H1 (cell line): ENCODE measurements around the gene GRID2. TPM values are rescaled to one million over a fixed set of nuclear protein-coding genes. Genes with fewer than 3 reads are reported as not detected.

ENCODE experiments used
- CBX8 ChIP-seq: fragments of 300-800, 300-1000 bp; sonication (generic); IDR thresholded peaks from 2 replicates; pipeline ENCODE4 v1.7.1; 2016; ENCODE audit warnings: low read depth, low read length, borderline replicate concordance
- EP300 ChIP-seq, 2 experiments: IDR thresholded peaks; 1 replicate in 1 of 2; 2 replicates in 1 of 2; pipeline ENCODE4 v1.6.1; 2011 to 2012; ENCODE audit warnings: low read depth in 2 of 2, low read length in 2 of 2, mild to moderate bottlenecking in 2 of 2, borderline replicate concordance in 1 of 2, inconsistent platforms in 1 of 2, moderate library complexity in 1 of 2
- GABPA ChIP-seq: IDR thresholded peaks from 2 replicates; pipeline ENCODE4 v1.6.1; 2011; ENCODE audit warnings: mild to moderate bottlenecking, low read length, moderate library complexity, borderline replicate concordance; ENCODE audit not compliant: insufficient read depth
- KDM1A ChIP-seq: fragments of 200-600, 300-600 bp; sonication (generic); IDR thresholded peaks from 2 replicates; pipeline ENCODE4 v1.7.1; 2016; ENCODE audit warnings: mild to moderate bottlenecking, low read length, borderline replicate concordance
- POLR2A ChIP-seq, 2 experiments: IDR thresholded peaks; 1 replicate in 1 of 2; 2 replicates in 1 of 2; pipeline ENCODE4 v1.6.1; 2011; ENCODE audit warnings: low read depth in 2 of 2, low read length in 2 of 2, mild to moderate bottlenecking in 2 of 2; ENCODE audit errors: control extremely low read depth in 1 of 2
- SAP30 ChIP-seq: fragments of 300-600 bp; sonication (generic); IDR thresholded peaks from 2 replicates; pipeline ENCODE4 v1.7.1; 2012; ENCODE audit warnings: low read length, moderate library complexity, mild to moderate bottlenecking, inconsistent platforms; ENCODE audit not compliant: insufficient read depth, insufficient replicate concordance
- TBP ChIP-seq: IDR thresholded peaks from 2 replicates; pipeline ENCODE4 v1.6.1; 2011; ENCODE audit warnings: low read depth, low read length, improper control_type of control experiment
- USF2 ChIP-seq: IDR thresholded peaks from 2 replicates; pipeline ENCODE4 v1.6.1; 2011; ENCODE audit warnings: low read length, improper control_type of control experiment
- polyA plus RNA-seq, 7 experiments: library from polyadenylated mRNA; depleted of rRNA in 3 of 7; stranded (reverse) in 5 of 7; unstranded in 2 of 7; fragments of >200 nt in 5 of 7; fragments of 200-250 nt in 2 of 7; gene quantifications; 1 replicate in 5 of 7; 2 replicates in 1 of 7; 4 replicates in 1 of 7; pipeline versions ENCODE4 v1.2.1 to v1.2.3, GENCODE V29; 2011 to 2013; ENCODE audit warnings: missing spikeins in 2 of 7, mixed read lengths in 2 of 7
- total RNA-seq: library from RNA; stranded (reverse); fragmentation: NEBNext Ultra II Directional; extraction: Animal tissue kit (Norgen Biotek cat#: 25700); gene quantifications from 2 replicates; pipeline ENCODE4 v1.2.1, GENCODE V29; 2021
- TF ChIP-seq, protein P1 (sequence below): fragments of 300-600 bp; sonication (generic); IDR thresholded peaks from 2 replicates; pipeline ENCODE4 v1.7.1; 2012; ENCODE audit warnings: low read length, moderate library complexity, mild to moderate bottlenecking, inconsistent platforms; ENCODE audit not compliant: insufficient replicate concordance
- TF ChIP-seq, protein P2 (sequence below): IDR thresholded peaks from 2 replicates; pipeline ENCODE4 v1.6.1; 2012; ENCODE audit warnings: inconsistent platforms

GRID2 gene
- total and polyA plus RNA-seq, 2 of the 8 experiments (the other 6 are each of a cell fraction or from before 2014, with no cell fraction given) = 31.1 to 81.9 TPM

DNA sequence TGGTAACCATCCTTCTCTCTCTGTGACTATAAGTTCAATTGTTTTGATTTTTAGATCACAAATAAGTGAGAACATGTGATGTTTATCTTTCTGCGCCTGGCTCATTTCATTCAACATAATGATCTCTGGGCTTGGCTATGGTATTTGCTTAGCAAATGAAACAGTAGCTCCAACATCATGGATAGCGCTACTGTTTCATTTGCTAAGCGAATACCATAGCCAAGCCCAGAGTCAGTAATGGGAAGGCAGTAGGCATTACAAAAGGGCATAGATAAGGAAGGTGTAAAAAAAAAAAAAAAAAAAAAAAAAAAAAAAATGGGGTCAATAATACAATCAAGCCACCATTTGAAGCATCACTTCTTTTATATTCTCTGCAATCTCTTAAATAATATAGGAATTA is 1055.8 kb downstream of the GRID2 start (continued):
- TF ChIP-seq, protein P1, sequence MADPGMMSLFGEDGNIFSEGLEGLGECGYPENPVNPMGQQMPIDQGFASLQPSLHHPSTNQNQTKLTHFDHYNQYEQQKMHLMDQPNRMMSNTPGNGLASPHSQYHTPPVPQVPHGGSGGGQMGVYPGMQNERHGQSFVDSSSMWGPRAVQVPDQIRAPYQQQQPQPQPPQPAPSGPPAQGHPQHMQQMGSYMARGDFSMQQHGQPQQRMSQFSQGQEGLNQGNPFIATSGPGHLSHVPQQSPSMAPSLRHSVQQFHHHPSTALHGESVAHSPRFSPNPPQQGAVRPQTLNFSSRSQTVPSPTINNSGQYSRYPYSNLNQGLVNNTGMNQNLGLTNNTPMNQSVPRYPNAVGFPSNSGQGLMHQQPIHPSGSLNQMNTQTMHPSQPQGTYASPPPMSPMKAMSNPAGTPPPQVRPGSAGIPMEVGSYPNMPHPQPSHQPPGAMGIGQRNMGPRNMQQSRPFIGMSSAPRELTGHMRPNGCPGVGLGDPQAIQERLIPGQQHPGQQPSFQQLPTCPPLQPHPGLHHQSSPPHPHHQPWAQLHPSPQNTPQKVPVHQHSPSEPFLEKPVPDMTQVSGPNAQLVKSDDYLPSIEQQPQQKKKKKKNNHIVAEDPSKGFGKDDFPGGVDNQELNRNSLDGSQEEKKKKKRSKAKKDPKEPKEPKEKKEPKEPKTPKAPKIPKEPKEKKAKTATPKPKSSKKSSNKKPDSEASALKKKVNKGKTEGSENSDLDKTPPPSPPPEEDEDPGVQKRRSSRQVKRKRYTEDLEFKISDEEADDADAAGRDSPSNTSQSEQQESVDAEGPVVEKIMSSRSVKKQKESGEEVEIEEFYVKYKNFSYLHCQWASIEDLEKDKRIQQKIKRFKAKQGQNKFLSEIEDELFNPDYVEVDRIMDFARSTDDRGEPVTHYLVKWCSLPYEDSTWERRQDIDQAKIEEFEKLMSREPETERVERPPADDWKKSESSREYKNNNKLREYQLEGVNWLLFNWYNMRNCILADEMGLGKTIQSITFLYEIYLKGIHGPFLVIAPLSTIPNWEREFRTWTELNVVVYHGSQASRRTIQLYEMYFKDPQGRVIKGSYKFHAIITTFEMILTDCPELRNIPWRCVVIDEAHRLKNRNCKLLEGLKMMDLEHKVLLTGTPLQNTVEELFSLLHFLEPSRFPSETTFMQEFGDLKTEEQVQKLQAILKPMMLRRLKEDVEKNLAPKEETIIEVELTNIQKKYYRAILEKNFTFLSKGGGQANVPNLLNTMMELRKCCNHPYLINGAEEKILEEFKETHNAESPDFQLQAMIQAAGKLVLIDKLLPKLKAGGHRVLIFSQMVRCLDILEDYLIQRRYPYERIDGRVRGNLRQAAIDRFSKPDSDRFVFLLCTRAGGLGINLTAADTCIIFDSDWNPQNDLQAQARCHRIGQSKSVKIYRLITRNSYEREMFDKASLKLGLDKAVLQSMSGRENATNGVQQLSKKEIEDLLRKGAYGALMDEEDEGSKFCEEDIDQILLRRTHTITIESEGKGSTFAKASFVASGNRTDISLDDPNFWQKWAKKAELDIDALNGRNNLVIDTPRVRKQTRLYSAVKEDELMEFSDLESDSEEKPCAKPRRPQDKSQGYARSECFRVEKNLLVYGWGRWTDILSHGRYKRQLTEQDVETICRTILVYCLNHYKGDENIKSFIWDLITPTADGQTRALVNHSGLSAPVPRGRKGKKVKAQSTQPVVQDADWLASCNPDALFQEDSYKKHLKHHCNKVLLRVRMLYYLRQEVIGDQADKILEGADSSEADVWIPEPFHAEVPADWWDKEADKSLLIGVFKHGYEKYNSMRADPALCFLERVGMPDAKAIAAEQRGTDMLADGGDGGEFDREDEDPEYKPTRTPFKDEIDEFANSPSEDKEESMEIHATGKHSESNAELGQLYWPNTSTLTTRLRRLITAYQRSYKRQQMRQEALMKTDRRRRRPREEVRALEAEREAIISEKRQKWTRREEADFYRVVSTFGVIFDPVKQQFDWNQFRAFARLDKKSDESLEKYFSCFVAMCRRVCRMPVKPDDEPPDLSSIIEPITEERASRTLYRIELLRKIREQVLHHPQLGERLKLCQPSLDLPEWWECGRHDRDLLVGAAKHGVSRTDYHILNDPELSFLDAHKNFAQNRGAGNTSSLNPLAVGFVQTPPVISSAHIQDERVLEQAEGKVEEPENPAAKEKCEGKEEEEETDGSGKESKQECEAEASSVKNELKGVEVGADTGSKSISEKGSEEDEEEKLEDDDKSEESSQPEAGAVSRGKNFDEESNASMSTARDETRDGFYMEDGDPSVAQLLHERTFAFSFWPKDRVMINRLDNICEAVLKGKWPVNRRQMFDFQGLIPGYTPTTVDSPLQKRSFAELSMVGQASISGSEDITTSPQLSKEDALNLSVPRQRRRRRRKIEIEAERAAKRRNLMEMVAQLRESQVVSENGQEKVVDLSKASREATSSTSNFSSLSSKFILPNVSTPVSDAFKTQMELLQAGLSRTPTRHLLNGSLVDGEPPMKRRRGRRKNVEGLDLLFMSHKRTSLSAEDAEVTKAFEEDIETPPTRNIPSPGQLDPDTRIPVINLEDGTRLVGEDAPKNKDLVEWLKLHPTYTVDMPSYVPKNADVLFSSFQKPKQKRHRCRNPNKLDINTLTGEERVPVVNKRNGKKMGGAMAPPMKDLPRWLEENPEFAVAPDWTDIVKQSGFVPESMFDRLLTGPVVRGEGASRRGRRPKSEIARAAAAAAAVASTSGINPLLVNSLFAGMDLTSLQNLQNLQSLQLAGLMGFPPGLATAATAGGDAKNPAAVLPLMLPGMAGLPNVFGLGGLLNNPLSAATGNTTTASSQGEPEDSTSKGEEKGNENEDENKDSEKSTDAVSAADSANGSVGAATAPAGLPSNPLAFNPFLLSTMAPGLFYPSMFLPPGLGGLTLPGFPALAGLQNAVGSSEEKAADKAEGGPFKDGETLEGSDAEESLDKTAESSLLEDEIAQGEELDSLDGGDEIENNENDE = no peak
- no peak for TF ChIP-seq SAP30
- TF ChIP-seq CBX8 = no peak
- TF ChIP-seq EP300 (IDR thresholded peaks at IDR 0.05; ENCODE audit: borderline replicate concordance in 1 of 2, low read depth in 2 of 2, low read length in 2 of 2) = no peak
- TF ChIP-seq TBP = no peak
- TF ChIP-seq USF2 = no peak
- TF ChIP-seq KDM1A = no peak
- no peak for TF ChIP-seq POLR2A (IDR thresholded peaks at IDR 0.05; ENCODE audit: control extremely low read depth in 1 of 2, low read depth in 2 of 2, low read length in 2 of 2)
- TF ChIP-seq GABPA = no peak
- TF ChIP-seq, protein P2, sequence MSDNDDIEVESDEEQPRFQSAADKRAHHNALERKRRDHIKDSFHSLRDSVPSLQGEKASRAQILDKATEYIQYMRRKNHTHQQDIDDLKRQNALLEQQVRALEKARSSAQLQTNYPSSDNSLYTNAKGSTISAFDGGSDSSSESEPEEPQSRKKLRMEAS = no peak
